Measurements from ENCODE around the gene RBMXL2.

DNA sequence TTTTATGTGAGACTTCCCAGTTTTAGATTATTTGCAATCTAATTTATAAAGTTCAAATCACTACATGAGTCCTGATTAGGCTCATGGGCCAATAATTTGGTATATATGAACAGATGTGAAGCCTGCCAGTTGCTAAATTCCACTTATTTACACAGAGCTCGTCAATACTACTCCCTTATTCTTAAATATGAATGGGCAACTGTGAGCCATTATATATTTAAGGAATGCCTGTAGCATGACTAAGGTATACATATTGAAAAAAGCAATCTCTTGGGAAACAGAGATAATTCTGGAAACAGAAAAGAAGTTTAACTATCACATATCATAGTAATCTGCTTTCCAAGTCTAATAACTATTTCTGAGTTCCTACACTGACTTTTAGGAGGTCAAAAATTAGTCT lies 27.0 kb downstream of the RBMXL2 start:
- TF ChIP-seq, protein P1, sequence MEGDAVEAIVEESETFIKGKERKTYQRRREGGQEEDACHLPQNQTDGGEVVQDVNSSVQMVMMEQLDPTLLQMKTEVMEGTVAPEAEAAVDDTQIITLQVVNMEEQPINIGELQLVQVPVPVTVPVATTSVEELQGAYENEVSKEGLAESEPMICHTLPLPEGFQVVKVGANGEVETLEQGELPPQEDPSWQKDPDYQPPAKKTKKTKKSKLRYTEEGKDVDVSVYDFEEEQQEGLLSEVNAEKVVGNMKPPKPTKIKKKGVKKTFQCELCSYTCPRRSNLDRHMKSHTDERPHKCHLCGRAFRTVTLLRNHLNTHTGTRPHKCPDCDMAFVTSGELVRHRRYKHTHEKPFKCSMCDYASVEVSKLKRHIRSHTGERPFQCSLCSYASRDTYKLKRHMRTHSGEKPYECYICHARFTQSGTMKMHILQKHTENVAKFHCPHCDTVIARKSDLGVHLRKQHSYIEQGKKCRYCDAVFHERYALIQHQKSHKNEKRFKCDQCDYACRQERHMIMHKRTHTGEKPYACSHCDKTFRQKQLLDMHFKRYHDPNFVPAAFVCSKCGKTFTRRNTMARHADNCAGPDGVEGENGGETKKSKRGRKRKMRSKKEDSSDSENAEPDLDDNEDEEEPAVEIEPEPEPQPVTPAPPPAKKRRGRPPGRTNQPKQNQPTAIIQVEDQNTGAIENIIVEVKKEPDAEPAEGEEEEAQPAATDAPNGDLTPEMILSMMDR (IDR thresholded peaks at IDR 0.05), result no peak
- no peak for TF ChIP-seq POLR2A (IDR thresholded peaks at IDR 0.05)

Measured in esophagus squamous epithelium (tissue), 4 donors.